ENCODE measurements around the gene ATP6V1G3. TPM values are rescaled to one million over a fixed set of nuclear protein-coding genes. Genes with fewer than 3 reads are reported as not detected.
"Not testable (repeated sequence)": the region's sequence is repeated elsewhere in the genome, so short reads cannot be mapped to it uniquely, and the experiment has no call there.

Gene ATP6V1G3
- total RNA-seq, 1 experiment from 2014 or later, result not detected

- DNase-seq (ENCODE audit: low spot score), result peak; percentile 50
These were observed 44.0 kb downstream of the ATP6V1G3 start for GRCh38 chr1:198496216-198497143.

DNA sequence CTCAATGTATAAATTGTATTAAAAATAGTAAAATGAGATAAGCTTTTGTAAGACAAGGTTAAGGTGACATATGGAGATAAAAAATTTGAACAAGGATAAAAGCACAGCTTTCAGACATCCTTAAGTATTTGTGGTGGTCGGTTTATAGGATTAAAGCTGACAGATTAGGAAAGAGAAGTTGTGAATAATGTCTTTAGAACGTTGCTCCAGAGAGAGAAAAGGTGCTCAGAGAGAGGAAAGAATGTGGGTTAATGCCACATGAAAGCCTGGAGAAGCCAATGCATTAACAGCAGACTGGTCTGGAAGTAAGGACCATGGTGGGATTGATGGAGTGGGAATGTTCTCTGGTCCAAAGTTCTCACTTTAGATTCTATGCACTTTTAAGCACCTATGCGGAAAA lies 44.8 kb downstream of the ATP6V1G3 start:
- no peak for DNase-seq (ENCODE audit: low spot score)

DNA sequence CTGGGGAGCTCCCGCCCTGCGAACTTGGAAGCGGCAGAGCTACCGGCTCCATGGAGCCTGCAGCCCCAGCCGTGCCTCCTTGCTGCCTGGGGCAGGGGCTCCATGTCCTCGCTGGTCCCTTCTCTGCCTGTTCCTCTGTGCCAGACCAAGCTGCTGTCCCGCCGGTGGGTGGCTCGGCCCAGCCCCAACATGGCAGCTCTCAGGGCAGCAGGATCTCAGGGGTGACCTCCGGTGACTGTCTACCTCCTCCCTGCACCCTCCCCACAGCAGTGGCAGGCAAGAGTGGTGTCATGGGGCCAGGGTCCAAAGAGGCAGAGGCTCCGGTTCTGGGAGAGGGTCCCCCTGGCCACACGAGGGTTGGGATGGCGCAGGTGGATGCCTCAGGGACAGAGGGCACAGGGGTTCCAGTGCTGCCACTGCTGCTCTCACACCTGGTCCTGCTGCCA lies 45.8 kb downstream of the ATP6V1G3 start:
- DNase-seq (ENCODE audit: low spot score), result no peak

- no peak for DNase-seq (ENCODE audit: low spot score)
These were observed 46.3 kb downstream of the ATP6V1G3 start for GRCh38 chr1:198494139-198494538.

GRCh38 chr1:198493329-198493728 lies 47.2 kb downstream of the ATP6V1G3 start:
- no peak for DNase-seq (ENCODE audit: low spot score)

GRCh38 chr1:198492872-198493271 lies 47.6 kb downstream of the ATP6V1G3 start:
- no peak for DNase-seq (ENCODE audit: low spot score)

- no peak for DNase-seq (ENCODE audit: low spot score)
These were observed 48.9 kb downstream of the ATP6V1G3 start for GRCh38 chr1:198491596-198491995.

- no peak for DNase-seq (ENCODE audit: low spot score)
These were observed 49.5 kb downstream of the ATP6V1G3 start for GRCh38 chr1:198491028-198491427.

DNA sequence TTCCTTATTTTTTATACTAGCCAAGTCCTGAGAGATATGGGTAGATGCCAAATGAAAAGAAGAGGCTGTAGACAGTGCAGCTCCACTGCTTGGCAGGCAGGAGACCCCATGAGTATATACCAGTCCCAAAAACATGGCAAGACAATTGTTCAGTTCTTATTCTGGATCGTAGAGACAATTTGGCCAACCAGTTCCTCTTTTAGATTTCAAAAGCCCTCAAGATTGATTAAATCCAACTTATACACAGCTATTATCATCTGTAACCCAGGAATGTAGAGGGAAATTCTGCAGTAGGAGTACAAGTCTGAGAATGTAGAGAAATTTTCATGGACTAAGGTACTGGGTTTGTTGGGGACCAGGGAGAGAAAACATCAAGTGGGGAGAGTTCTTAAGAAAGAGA lies 50.3 kb downstream of the ATP6V1G3 start:
- no peak for DNase-seq (ENCODE audit: low spot score)

DNA sequence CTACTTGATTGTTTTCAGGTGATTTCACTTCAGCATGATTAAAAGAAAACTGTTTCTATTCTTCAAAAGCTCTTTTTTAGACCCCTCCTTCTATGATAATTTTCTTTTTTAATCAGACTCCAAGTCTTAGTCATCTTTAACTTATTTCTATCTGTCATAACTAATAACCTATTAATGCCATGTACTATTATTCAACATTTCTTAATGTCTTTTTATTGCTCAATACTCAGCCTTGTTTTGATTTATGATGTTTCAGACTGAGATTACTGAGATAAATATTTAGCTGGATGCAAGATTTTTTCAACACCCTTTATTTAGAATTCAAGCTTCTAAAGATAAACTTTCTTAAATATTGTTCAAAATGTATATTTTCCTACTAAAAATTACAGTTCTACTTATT lies 53.6 kb downstream of the ATP6V1G3 start:
- DNase-seq (ENCODE audit: low spot score), result no peak

DNA sequence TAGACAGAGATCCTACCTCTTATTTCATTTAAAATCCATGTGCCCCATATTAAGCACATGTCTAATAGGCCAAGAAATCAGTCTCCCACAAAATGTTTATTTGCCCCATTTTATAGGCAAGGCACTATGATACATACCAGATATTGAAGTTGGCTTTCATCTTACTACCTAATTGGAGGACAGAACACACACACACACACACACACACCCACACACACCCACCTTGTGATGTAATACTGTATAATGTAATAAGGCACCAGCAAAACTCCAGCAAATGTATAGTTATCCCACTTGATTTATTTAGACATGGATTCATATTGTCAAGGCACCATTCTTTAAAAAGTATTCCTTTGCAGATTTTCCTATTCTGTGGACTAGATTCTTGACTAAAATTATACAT lies 56.8 kb downstream of the ATP6V1G3 start:
- no peak for DNase-seq (ENCODE audit: low spot score)

- no peak for DNase-seq (ENCODE audit: low spot score)
These were observed 57.5 kb downstream of the ATP6V1G3 start for GRCh38 chr1:198483006-198483405.

DNA sequence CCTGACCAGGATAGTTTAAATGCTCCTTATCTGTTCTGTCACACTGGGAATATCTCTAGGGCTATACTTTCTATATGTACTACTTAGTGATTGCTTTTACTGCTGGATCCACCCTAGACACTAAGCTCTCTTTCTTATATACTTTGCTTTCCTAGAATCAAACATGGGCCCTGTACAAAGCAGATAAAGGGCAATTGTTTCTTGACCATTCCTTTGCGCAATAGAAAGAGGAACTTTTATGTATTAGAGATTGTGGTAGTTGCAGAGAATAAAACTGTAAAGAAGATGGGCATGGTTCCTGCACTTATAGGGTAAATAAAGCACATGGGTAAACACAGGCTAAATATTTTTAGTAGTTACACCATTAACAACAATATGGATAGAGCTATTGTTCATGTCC lies 58.8 kb downstream of the ATP6V1G3 start:
- DNase-seq (ENCODE audit: low spot score), result no peak

GRCh38 chr1:198480876-198481275 lies 59.6 kb downstream of the ATP6V1G3 start:
- DNase-seq (ENCODE audit: low spot score), result no peak

DNA sequence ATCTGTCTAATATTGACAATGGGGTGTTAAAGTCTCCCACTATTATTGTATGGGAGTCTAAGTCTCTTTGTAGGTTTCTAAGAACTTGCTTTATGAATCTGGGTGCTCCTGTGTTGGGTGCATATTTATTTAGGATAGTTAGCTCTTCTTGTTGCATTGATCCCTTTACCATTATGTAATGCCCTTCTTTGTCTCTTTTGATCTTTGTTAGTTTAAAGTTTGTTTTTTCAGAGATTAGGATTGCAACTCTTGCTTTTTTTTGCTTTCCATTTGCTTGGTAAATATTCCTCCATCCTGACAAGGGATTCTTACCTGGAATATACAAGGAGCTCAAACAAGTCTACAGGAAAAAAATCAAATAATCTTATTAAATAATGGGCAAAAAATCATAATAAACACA lies 63.1 kb downstream of the ATP6V1G3 start:
- not testable (repeated sequence) for DNase-seq (ENCODE audit: low spot score)

Other genes starting within 250 kb of the ATP6V1G3 start
- 0.14 TPM in 1 of 2 replicates, not detected in the other for gene PTPRC, start 98.4 kb upstream of the ATP6V1G3 start, total RNA-seq (2014; rRNA removed; shearing (Covaris generic))

All from H4 (cell line).